IPS-15b (cell line): ENCODE data around the gene TOPBP1.
"Not testable (repeated sequence)": the region's sequence is repeated elsewhere in the genome, so short reads cannot be mapped to it uniquely, and the experiment has no call there.

Source experiments
- H3K27me3 ChIP-seq: one replicate; pipeline ENCODE4 v1.6.1; 2013; ENCODE audit warnings: low read length; ENCODE audit not compliant: control insufficient read depth, insufficient read depth
- H3K36me3 ChIP-seq: one replicate; pipeline ENCODE4 v1.6.1; 2013; ENCODE audit warnings: low read length; ENCODE audit not compliant: control insufficient read depth, insufficient read depth
- H3K4me1 ChIP-seq: one replicate; pipeline ENCODE4 v1.6.1; 2013; ENCODE audit warnings: mild to moderate bottlenecking, low read length; ENCODE audit not compliant: control insufficient read depth, insufficient read depth
- H3K4me3 ChIP-seq: one replicate; pipeline ENCODE4 v1.5.1; 2013; ENCODE audit warnings: low read depth, low read length
- H3K9ac ChIP-seq: one replicate; pipeline ENCODE4 v1.6.1; 2013; ENCODE audit warnings: low read depth, mild to moderate bottlenecking, low read length
- H3K9me3 ChIP-seq: one replicate; pipeline ENCODE4 v1.6.1; 2013; ENCODE audit warnings: mild to moderate bottlenecking, low read length; ENCODE audit not compliant: control insufficient read depth, insufficient read depth

The TOPBP1 gene

DNA sequence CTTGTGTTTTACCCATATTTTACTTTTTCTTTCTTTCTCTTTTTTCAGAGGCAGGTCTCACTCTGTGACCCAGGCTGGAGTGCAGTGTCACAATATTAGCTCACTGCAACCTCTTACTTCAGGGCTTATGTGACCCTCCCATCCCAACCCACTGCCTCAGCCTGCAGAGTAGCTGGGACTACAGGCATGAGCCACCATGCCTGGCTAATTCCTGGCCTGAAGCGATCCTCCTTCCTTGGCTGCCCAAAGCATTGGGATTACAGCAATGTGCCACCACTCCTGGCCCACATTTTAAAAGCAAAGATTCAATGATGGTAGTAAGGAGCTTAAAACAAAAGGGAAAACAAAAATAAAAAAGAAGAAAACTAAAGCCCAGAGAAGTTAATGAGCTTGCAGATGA is 99.4 kb downstream of the TOPBP1 start:
- Histone ChIP-seq H3K4me1 (no peaks in the 10 kb centered on the region), H3K9ac (no peak overlapping the region), H3K4me3 (no peak overlapping the region), H3K27me3 (no peaks in the 10 kb centered on the region), H3K36me3 (no peaks in the 10 kb centered on the region), H3K9me3 (no peaks in the 10 kb centered on the region)

DNA sequence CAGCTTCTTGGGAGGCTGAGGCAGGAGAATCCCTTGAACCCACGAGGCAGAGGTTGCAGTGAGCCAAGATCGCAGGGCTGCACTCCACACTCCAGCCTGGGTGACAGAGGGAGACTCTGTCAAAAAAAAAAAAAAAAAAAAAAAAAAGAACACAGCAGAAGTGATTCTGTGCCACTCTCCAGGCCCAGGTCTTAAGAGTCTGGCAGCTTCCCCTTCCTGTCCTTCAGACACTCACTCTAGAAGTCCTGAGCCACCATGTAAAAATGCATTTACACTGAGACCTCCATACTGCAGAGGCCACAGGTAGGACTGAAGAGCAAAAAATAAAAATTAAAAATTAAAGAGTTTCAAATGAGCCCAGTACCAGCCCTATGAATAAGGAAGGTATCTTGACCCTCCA is 100.1 kb downstream of the TOPBP1 start:
- H3K9ac ChIP-seq = no peak overlapping the region
- no peaks in the 10 kb centered on the region for H3K4me1 ChIP-seq
- no peaks in the 10 kb centered on the region for H3K9me3 ChIP-seq
- no peak overlapping the region for H3K4me3 ChIP-seq
- no peaks in the 10 kb centered on the region for H3K36me3 ChIP-seq
- H3K27me3 ChIP-seq = no peaks in the 10 kb centered on the region

DNA sequence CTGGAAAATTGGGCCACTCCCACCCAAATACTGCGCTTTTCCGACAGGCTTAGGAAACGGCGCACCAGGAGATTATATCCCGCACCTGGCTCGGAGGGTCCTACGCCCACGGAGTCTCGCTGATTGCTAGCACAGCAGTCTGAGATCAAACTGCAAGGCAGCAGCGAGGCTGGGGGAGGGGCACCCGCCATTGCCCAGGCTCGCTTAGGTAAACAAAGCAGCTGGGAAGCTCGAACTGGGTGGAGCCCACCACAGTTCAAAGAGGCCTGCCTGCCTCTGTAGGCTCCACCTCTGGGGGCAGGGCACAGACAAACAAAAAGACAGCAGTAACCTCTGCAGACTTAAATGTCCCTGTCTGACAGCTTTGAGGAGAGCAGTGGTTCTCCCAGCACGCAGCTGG is 110.2 kb downstream of the TOPBP1 start:
- H3K27me3 ChIP-seq, H3K4me3 ChIP-seq, H3K9ac ChIP-seq, H3K9me3 ChIP-seq, H3K36me3 ChIP-seq, H3K4me1 ChIP-seq: not testable (repeated sequence)
